Measurements from ENCODE around the gene WSCD2.

The WSCD2 gene

GRCh38 chr12:108129017-108129812 lies at the start of gene WSCD2:
Gene WSCD2 (plus strand): TSS chr12:108129288. CDS start chr12:108195833, 66,545 bp downstream.
- Histone ChIP-seq H3K27me3 (replicated peaks; ENCODE audit: control insufficient read depth, insufficient read depth, low read length) (peaks cover 63% of the 10 kb centered on the region), H3K4me1 (ENCODE audit: control insufficient read depth, insufficient read depth, low read length) (no peaks in the 10 kb centered on the region), H3K4me3 (ENCODE audit: low read length) (peak within 1 kb of the TSS; percentile 70), H3K9ac (ENCODE audit: low read length) (no peak within 1 kb of the TSS), H3K36me3 (ENCODE audit: control insufficient read depth, insufficient read depth, low read length, severe bottlenecking) (no peaks in the 10 kb centered on the region), H3K9me3 (ENCODE audit: control insufficient read depth, low read length) (peaks cover 3% of the 10 kb centered on the region)
- peak; percentile 41 for DNase-seq (ENCODE audit: low read depth)

- Histone ChIP-seq H3K9ac (ENCODE audit: low read length) (no peak overlapping the region), H3K9me3 (ENCODE audit: control insufficient read depth, low read length) (peaks cover 6% of the 10 kb centered on the region), H3K27me3 (replicated peaks; ENCODE audit: control insufficient read depth, insufficient read depth, low read length) (peaks cover 10% of the 10 kb centered on the region), H3K4me1 (ENCODE audit: control insufficient read depth, insufficient read depth, low read length) (no peaks in the 10 kb centered on the region), H3K36me3 (ENCODE audit: control insufficient read depth, insufficient read depth, low read length, severe bottlenecking) (no peaks in the 10 kb centered on the region), H3K4me3 (ENCODE audit: low read length) (no peak overlapping the region)
- DNase-seq (ENCODE audit: low read depth): no peak
Observed at GRCh38 chr12:108079721-108080120, 49.4 kb upstream of the WSCD2 start.

- no peak for DNase-seq (ENCODE audit: low read depth)
- Histone ChIP-seq H3K9me3 (ENCODE audit: control insufficient read depth, low read length) (peaks cover 6% of the 10 kb centered on the region), H3K36me3 (ENCODE audit: control insufficient read depth, insufficient read depth, low read length, severe bottlenecking) (no peaks in the 10 kb centered on the region), H3K4me1 (ENCODE audit: control insufficient read depth, insufficient read depth, low read length) (no peaks in the 10 kb centered on the region), H3K27me3 (replicated peaks; ENCODE audit: control insufficient read depth, insufficient read depth, low read length) (peaks cover 10% of the 10 kb centered on the region), H3K9ac (ENCODE audit: low read length) (no peak overlapping the region), H3K4me3 (ENCODE audit: low read length) (no peak overlapping the region)
Observed at GRCh38 chr12:108080363-108080762, 48.7 kb upstream of the WSCD2 start.

- H3K4me1 ChIP-seq (ENCODE audit: control insufficient read depth, insufficient read depth, low read length): no peaks in the 10 kb centered on the region
- DNase-seq (ENCODE audit: low read depth): no peak
- H3K27me3 ChIP-seq (replicated peaks; ENCODE audit: control insufficient read depth, insufficient read depth, low read length): no peaks in the 10 kb centered on the region
- H3K4me3 ChIP-seq (ENCODE audit: low read length): no peak overlapping the region
- H3K9ac ChIP-seq (ENCODE audit: low read length): no peak overlapping the region
- H3K9me3 ChIP-seq (ENCODE audit: control insufficient read depth, low read length): peaks cover 12% of the 10 kb centered on the region
- H3K36me3 ChIP-seq (ENCODE audit: control insufficient read depth, insufficient read depth, low read length, severe bottlenecking): no peaks in the 10 kb centered on the region
Observed at GRCh38 chr12:108082485-108082884, 46.6 kb upstream of the WSCD2 start.

- DNase-seq (ENCODE audit: low read depth): no peak
- Histone ChIP-seq H3K36me3 (ENCODE audit: control insufficient read depth, insufficient read depth, low read length, severe bottlenecking) (no peaks in the 10 kb centered on the region), H3K9ac (ENCODE audit: low read length) (no peak overlapping the region), H3K27me3 (replicated peaks; ENCODE audit: control insufficient read depth, insufficient read depth, low read length) (peaks cover 3% of the 10 kb centered on the region), H3K4me1 (ENCODE audit: control insufficient read depth, insufficient read depth, low read length) (no peaks in the 10 kb centered on the region), H3K9me3 (ENCODE audit: control insufficient read depth, low read length) (peaks cover 28% of the 10 kb centered on the region), H3K4me3 (ENCODE audit: low read length) (no peak overlapping the region)
Observed at GRCh38 chr12:108087900-108088299, 41.2 kb upstream of the WSCD2 start.

- H3K9ac ChIP-seq (ENCODE audit: low read length): no peak overlapping the region
- no peak for DNase-seq (ENCODE audit: low read depth)
- H3K4me1 ChIP-seq (ENCODE audit: control insufficient read depth, insufficient read depth, low read length): no peaks in the 10 kb centered on the region
- H3K9me3 ChIP-seq (ENCODE audit: control insufficient read depth, low read length): peaks cover 22% of the 10 kb centered on the region
- no peak overlapping the region for H3K4me3 ChIP-seq (ENCODE audit: low read length)
- no peaks in the 10 kb centered on the region for H3K36me3 ChIP-seq (ENCODE audit: control insufficient read depth, insufficient read depth, low read length, severe bottlenecking)
- peaks cover 22% of the 10 kb centered on the region for H3K27me3 ChIP-seq (replicated peaks; ENCODE audit: control insufficient read depth, insufficient read depth, low read length)
Observed at GRCh38 chr12:108090107-108090899, 38.8 kb upstream of the WSCD2 start.

- Histone ChIP-seq H3K9ac (ENCODE audit: low read length) (no peak overlapping the region), H3K9me3 (ENCODE audit: control insufficient read depth, low read length) (peaks cover 22% of the 10 kb centered on the region), H3K27me3 (replicated peaks; ENCODE audit: control insufficient read depth, insufficient read depth, low read length) (peaks cover 24% of the 10 kb centered on the region), H3K36me3 (ENCODE audit: control insufficient read depth, insufficient read depth, low read length, severe bottlenecking) (no peaks in the 10 kb centered on the region), H3K4me3 (ENCODE audit: low read length) (no peak overlapping the region), H3K4me1 (ENCODE audit: control insufficient read depth, insufficient read depth, low read length) (no peaks in the 10 kb centered on the region)
- no peak for DNase-seq (ENCODE audit: low read depth)
Observed at GRCh38 chr12:108090932-108091678, 38.0 kb upstream of the WSCD2 start.

GRCh38 chr12:108091679-108092051 lies 37.4 kb upstream of the WSCD2 start:
- Histone ChIP-seq H3K36me3 (ENCODE audit: control insufficient read depth, insufficient read depth, low read length, severe bottlenecking) (no peaks in the 10 kb centered on the region), H3K27me3 (replicated peaks; ENCODE audit: control insufficient read depth, insufficient read depth, low read length) (peaks cover 26% of the 10 kb centered on the region), H3K9ac (ENCODE audit: low read length) (no peak overlapping the region), H3K4me1 (ENCODE audit: control insufficient read depth, insufficient read depth, low read length) (no peaks in the 10 kb centered on the region), H3K4me3 (ENCODE audit: low read length) (no peak overlapping the region), H3K9me3 (ENCODE audit: control insufficient read depth, low read length) (peaks cover 22% of the 10 kb centered on the region)
- DNase-seq (ENCODE audit: low read depth): no peak

GRCh38 chr12:108093209-108093608 lies 35.9 kb upstream of the WSCD2 start:
- no peak overlapping the region for H3K9ac ChIP-seq (ENCODE audit: low read length)
- H3K9me3 ChIP-seq (ENCODE audit: control insufficient read depth, low read length): peaks cover 9% of the 10 kb centered on the region

GRCh38 chr12:108094056-108094649 lies 34.9 kb upstream of the WSCD2 start:
- H3K9me3 ChIP-seq (ENCODE audit: control insufficient read depth, low read length): no peaks in the 10 kb centered on the region
- H3K36me3 ChIP-seq (ENCODE audit: control insufficient read depth, insufficient read depth, low read length, severe bottlenecking): no peaks in the 10 kb centered on the region
- no peak for DNase-seq (ENCODE audit: low read depth)
- H3K4me1 ChIP-seq (ENCODE audit: control insufficient read depth, insufficient read depth, low read length): no peaks in the 10 kb centered on the region
- no peak overlapping the region for H3K4me3 ChIP-seq (ENCODE audit: low read length)
- peaks cover 35% of the 10 kb centered on the region for H3K27me3 ChIP-seq (replicated peaks; ENCODE audit: control insufficient read depth, insufficient read depth, low read length)
- no peak overlapping the region for H3K9ac ChIP-seq (ENCODE audit: low read length)

More at GRCh38 chr12:108093209-108093608, 35.9 kb upstream of the WSCD2 start:
- Histone ChIP-seq H3K27me3 (replicated peaks; ENCODE audit: control insufficient read depth, insufficient read depth, low read length) (peaks cover 29% of the 10 kb centered on the region), H3K4me3 (ENCODE audit: low read length) (no peak overlapping the region), H3K36me3 (ENCODE audit: control insufficient read depth, insufficient read depth, low read length, severe bottlenecking) (no peaks in the 10 kb centered on the region), H3K4me1 (ENCODE audit: control insufficient read depth, insufficient read depth, low read length) (no peaks in the 10 kb centered on the region)
- no peak for DNase-seq (ENCODE audit: low read depth)
